HG03095 (cell line): Measurements from ENCODE around the gene MARCO.

Source experiments
- ATAC-seq: cut with Tn5 transposase; IDR thresholded peaks from one replicate; pipeline ENCODE4 v1.9.1; 2021; ENCODE audit warnings: moderate library complexity; ENCODE audit not compliant: unreplicated experiment

Gene MARCO

GRCh38 chr2:118973542-118973951 lies 31.6 kb downstream of the MARCO start:
- ATAC-seq, result no peak

GRCh38 chr2:118974103-118974993 lies 32.4 kb downstream of the MARCO start:
- ATAC-seq, result no peak

- no peak for ATAC-seq
Observed at GRCh38 chr2:118975133-118975532, 33.1 kb downstream of the MARCO start.

- ATAC-seq, result no peak
Observed at GRCh38 chr2:118978064-118978463, 36.1 kb downstream of the MARCO start.

- no peak for ATAC-seq
Observed at GRCh38 chr2:118979152-118979861, 37.3 kb downstream of the MARCO start.

GRCh38 chr2:118980022-118980421 lies 38.0 kb downstream of the MARCO start:
- no peak for ATAC-seq

GRCh38 chr2:118980573-118980972 lies 38.6 kb downstream of the MARCO start:
- no peak for ATAC-seq

GRCh38 chr2:118981632-118982031 lies 39.6 kb downstream of the MARCO start:
- ATAC-seq, result no peak

- ATAC-seq, result no peak
Observed at GRCh38 chr2:118982039-118982438, 40.0 kb downstream of the MARCO start.

- no peak for ATAC-seq
Observed at GRCh38 chr2:118983133-118983532, 41.1 kb downstream of the MARCO start.

GRCh38 chr2:118983915-118984314 lies 41.9 kb downstream of the MARCO start:
- ATAC-seq, result no peak

- ATAC-seq, result peak; percentile 48
Observed at GRCh38 chr2:118986738-118987137, 44.7 kb downstream of the MARCO start.

- no peak for ATAC-seq
Observed at GRCh38 chr2:118987886-118988285, 45.9 kb downstream of the MARCO start.

- ATAC-seq, result no peak
Observed at GRCh38 chr2:118988706-118989105, 46.7 kb downstream of the MARCO start.

GRCh38 chr2:118989481-118989880 lies 47.5 kb downstream of the MARCO start:
- peak; percentile 51 for ATAC-seq

GRCh38 chr2:118990757-118991545 lies 49.0 kb downstream of the MARCO start:
- ATAC-seq, result no peak

GRCh38 chr2:118991554-118991953 lies 49.6 kb downstream of the MARCO start:
- no peak for ATAC-seq

GRCh38 chr2:118992740-118993391 lies 50.9 kb downstream of the MARCO start:
- no peak for ATAC-seq

- no peak for ATAC-seq
Observed at GRCh38 chr2:118993392-118993752, 51.4 kb downstream of the MARCO start.

GRCh38 chr2:118994172-118994700 lies 52.2 kb downstream of the MARCO start:
- no peak for ATAC-seq

GRCh38 chr2:118994778-118995177 lies 52.8 kb downstream of the MARCO start:
- ATAC-seq, result no peak
